NCI-H345 treated with DMSO at 0.1 percent for 48 hours (cell line): ENCODE results near the gene TAF9.
"Not testable (repeated sequence)": the region's sequence is repeated elsewhere in the genome, so short reads cannot be mapped to it uniquely, and the experiment has no call there.

Experiments
- DNase-seq: peaks from one replicate; lab custom pipeline; 2025; ENCODE audit not compliant: unreplicated experiment; lab: John Stamatoyannopoulos, UW

TAF9 gene

GRCh38 chr5:69369340-69370121 is at the start of gene TAF9, which contains the start of the genes AK6 and RAD17:
TSS of gene TAF9 (minus strand) at chr5:69369520. CDS start at chr5:69365737, 3,783 bp downstream.
TSS of gene AK6 (minus strand) at chr5:69369520. CDS start at chr5:69369490, 30 bp downstream.
TSS of gene RAD17 (plus strand) at chr5:69369818. CDS start at chr5:69372209, 2,391 bp downstream.
- DNase-seq, result peak; percentile 87

GRCh38 chr5:69418554-69418953 is 49.2 kb upstream of the TAF9 start:
- DNase-seq, result no peak

- DNase-seq, result no peak
These were observed 47.4 kb upstream of the TAF9 start for GRCh38 chr5:69416699-69417098.

- DNase-seq, result no peak
These were observed 46.9 kb upstream of the TAF9 start for GRCh38 chr5:69416180-69416579.

- no peak for DNase-seq
These were observed 46.3 kb upstream of the TAF9 start for GRCh38 chr5:69415584-69415958.

GRCh38 chr5:69414885-69415583 is 45.7 kb upstream of the TAF9 start, which contains the start of gene MARVELD2:
TSS of gene MARVELD2 (plus strand) at chr5:69415116. CDS start at chr5:69419386, 4,270 bp downstream.
- peak; percentile 66 for DNase-seq

GRCh38 chr5:69404659-69405330 is 35.5 kb upstream of the TAF9 start:
- DNase-seq, result no peak

- DNase-seq, result no peak
These were observed 9.1 kb upstream of the TAF9 start for GRCh38 chr5:69378376-69378775.

- DNase-seq, result no peak
These were observed 5.7 kb upstream of the TAF9 start for GRCh38 chr5:69374911-69375446.

GRCh38 chr5:69372394-69372793 is 3.1 kb upstream of the TAF9 start:
- DNase-seq, result no peak

GRCh38 chr5:69370335-69370734 is 1.0 kb upstream of the TAF9 start:
- DNase-seq, result not testable (repeated sequence)

- no peak for DNase-seq
These were observed 621 bp downstream of the TAF9 start for GRCh38 chr5:69368458-69369339.

- no peak for DNase-seq
These were observed 1.5 kb downstream of the TAF9 start for GRCh38 chr5:69367697-69368279.

GRCh38 chr5:69364850-69365249 is 4.5 kb downstream of the TAF9 start:
- no peak for DNase-seq

GRCh38 chr5:69364414-69364813 is 4.9 kb downstream of the TAF9 start:
- no peak for DNase-seq

GRCh38 chr5:69360442-69360841 is 8.9 kb downstream of the TAF9 start:
- DNase-seq, result no peak

- no peak for DNase-seq
These were observed 9.6 kb downstream of the TAF9 start for GRCh38 chr5:69359699-69360098.

GRCh38 chr5:69350664-69351063 is 18.7 kb downstream of the TAF9 start:
- no peak for DNase-seq

- no peak for DNase-seq
These were observed 26.2 kb downstream of the TAF9 start for GRCh38 chr5:69343083-69343482.
